ENCODE data around the gene CHAC1.

The CHAC1 gene

DNA sequence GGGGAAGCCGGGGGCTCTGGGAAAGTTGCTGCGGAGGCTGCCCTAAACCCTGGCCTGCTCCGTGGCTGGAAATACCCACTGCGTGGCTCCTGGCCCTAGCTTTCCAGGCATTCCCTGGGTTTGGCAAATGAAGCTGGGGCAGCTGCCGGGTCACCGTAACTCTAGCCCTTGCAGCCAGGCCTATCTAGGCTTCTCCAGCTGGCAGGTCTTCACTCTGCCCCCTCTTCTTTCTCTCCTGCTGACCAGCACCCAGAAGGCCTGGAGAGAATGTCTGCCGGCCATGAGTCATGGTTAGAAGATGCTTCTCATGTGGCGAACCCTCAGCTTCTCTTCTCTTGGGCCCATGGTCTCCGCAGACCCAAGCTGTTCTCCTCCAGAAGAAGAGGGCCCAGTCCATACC is 29.7 kb upstream of the CHAC1 start:
- no peak for DNase-seq (ENCODE audit: low spot score)

DNA sequence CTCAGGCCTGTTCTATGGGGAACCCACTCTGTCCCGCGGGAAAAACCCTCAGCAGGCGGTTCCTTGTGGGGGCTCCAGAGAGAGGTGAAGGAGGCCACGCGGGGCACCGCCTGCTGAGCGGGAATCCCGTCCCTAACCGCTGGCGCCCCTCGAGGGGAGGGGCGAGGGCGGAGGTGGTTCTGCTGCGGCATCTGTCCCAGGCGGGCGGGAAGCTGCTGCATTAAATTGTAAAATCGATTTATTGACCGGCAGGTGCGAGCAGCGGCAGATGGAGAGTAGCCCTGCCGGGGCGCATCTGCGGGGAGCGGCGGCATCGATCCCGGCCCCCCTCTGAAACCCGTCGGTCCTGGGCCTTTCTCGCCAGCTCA is 27.8 kb upstream of the CHAC1 start:
- no peak for DNase-seq (ENCODE audit: low spot score)

DNA sequence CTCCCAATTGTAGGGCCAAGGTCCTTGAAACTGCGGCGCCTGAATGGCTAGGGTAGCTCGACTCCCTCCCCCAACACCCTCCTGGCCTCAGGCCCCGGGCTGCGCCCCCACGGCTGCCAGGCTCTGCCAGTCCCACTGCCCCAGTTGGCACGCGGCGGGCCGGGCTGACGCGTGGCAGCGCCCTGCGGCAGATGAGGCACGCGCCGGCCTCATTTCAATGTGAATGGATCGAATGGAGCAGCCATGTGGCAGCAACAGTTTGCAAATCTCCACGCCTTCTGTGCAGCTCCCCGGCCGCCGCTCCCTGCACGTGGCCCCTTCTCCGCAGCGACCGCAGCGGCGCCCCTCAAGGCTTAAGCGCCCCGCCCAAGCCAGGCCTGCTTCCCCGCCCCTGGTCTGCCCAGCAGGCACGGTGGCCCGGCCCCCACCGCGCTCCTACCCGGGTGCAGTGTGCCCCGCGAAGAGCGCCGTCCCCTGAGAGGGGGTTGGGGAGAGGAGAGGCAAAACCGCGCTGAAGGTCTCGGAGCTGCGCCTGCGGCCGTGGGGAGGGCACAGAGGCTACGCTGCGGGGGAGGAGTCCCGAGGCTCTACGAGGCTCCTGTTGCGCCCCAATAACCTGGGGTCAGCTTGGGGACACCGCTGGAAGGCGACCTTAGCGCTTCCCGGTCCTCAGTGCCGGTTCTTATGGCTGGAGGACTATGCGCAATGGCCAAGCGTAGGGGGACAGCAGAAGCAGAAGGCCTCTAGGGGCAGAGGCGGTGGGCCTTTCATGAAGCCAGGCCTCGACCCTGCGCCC is 27.2 kb upstream of the CHAC1 start:
- DNase-seq (ENCODE audit: low spot score), result no peak

DNA sequence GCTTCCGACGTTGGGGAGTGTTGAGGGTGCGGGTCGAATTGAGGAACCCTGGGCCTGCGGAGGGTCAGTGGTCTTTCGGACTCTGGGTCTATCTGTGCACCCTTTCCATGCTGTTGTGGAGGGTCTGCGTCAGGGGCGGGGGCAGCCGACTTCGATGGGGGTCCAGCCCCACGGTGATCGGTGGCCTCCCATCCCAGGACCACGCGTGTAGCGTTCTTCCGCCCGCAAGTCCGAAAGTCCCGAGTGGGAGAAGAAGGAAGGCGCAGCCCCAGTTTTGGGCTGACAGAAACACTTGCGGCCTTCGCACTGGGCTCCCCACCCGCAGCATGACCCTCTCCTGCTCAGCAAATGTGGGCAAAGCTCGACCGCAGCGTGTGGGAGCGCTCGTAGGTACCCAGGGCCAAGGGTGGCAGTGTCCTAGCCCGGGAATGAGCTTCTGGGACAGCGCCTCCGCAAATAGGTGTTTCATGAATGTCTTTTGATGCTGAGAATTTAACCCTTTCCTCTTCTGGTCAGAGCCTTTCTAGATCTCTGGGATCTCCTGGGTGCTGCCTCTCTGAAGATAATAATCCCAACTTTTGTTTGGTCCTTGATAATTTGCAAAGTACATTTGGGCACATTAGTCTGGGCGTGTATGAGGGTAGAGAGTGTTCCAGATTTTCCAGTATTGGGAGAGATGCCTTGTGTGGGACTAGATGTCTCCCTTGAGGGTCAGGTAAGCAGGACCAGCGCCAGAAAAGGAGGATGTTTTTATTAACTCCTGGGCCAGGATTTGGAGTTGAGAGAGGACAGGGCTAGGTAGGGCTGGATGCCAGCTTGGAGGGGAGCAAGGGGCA is 26.4 kb upstream of the CHAC1 start:
- no peak for DNase-seq (ENCODE audit: low spot score)

DNA sequence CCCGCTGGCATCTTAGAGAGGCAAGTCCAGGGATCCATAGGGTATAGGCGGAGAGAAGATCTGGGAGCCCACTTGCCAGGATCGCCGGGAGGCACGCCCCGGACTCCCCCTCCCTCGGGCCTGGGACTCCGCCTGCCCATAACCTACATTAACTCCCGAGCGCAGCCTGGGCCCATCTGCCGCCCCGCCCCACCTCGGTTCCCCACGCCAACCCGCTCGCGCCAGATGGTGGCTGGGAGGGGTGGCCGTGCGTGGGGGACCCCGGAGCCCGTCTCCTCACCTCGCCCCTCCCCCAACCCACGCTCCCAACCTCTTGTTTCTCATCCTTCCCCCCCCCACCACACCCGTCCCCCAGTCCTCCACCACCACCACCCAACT is 25.8 kb upstream of the CHAC1 start:
- no peak for DNase-seq (ENCODE audit: low spot score)

DNA sequence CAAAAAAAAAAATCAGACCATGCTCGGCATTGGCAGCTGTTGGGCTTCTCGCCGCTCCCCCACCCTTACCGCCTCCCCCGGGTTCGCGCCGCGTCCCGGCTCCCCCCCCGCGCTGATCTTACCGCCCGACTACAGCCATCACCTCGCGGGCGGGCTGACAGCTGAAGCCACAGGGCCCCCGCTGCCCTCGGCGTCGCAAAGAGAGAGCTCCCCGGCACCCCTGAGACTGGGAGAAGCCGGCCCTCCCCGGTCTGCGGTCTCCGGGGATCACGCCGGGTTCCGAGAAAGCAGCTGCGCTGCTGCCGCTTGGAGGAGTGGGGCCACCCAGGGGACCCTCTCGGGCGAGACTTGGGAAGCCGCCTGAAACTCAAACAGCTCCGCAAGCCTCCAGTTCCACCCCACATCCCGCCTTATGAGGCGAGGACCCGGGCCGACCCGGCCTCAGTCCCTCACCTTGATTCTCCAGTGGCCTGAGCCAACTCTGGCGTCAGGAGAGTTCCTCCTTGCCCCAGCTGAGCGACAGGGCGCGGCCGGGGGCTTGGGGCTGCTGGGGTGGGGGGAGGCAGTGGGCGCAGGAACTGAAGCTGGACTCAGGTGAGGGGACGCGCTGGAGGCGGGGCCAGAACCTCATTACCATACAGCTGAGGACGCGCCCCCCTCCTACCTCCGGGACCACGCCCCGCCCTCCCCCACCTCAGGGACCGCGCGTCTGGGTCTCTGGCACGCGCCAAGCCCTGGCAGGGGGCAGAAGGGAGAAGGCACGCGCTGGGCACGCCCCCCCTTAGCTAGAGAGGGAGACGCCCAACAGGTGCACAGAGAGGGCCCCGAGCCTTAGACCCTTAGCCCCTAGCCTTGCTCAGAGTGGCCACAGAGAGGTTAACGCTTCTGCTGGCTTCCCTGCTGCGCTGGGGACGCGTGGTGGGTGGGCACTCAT is 25.1 kb upstream of the CHAC1 start:
- no peak for DNase-seq (ENCODE audit: low spot score)

DNA sequence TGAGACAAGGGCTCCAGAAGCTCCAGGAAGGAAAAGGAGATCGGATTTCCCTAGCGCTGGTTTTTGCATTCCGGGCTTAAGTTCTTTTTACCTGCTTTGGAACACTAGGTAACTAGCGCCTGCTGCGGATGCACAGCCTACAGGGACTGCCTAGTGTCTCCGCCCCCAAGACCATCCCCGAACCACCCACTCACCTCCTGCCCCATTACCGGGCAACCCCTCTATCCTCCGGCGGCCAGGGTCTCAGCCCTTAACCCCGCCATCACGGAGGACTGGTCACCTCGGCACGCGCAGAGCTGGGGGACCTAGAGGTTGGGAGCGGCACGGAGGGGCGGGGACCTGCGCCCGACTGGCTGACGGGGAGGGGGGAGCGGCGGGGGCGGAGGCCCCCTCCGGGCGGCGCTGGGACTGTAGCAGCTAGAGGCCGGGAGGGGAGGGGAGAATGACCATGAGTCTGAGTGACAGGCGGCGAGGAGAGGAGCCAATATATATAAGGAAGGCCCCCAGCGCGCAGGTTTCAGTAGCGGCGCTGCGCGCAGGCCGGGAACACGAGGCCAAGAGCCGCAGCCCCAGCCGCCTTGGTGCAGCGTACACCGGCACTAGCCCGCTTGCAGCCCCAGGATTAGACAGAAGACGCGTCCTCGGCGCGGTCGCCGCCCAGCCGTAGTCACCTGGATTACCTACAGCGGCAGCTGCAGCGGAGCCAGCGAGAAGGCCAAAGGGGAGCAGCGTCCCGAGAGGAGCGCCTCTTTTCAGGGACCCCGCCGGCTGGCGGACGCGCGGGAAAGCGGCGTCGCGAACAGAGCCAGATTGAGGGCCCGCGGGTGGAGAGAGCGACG is 24.2 kb upstream of the CHAC1 start, which contains the start of gene DLL4:
Gene DLL4 (plus strand): TSS at position 520 of the 839 bp plus-strand sequence. CDS start 329 bp downstream, outside the sequence.
- DNase-seq (ENCODE audit: low spot score), result no peak

DNA sequence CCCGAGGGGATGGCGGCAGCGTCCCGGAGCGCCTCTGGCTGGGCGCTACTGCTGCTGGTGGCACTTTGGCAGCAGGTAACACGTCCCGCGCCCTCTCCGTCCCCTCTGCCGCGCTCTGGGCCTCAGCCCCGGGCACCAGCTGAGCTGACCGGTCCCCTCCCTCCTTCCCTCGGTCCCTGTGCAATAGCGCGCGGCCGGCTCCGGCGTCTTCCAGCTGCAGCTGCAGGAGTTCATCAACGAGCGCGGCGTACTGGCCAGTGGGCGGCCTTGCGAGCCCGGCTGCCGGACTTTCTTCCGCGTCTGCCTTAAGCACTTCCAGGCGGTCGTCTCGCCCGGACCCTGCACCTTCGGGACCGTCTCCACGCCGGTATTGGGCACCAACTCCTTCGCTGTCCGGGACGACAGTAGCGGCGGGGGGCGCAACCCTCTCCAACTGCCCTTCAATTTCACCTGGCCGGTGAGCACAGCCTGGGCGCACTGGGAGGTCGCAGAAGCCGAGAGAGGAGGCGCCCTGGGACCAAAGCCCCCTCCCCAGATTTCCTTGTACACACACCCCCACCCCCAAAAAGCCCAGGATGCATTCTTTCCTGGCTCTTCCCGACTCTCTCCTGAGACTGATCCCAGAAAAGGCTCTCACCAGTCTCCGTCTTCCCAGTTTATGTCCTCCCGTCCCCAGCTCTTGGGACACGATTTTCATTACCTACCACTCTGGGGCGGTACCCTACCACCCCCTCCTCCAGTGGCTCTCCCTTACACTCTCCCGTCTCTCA is 23.4 kb upstream of the CHAC1 start:
- DNase-seq (ENCODE audit: low spot score), result no peak

DNA sequence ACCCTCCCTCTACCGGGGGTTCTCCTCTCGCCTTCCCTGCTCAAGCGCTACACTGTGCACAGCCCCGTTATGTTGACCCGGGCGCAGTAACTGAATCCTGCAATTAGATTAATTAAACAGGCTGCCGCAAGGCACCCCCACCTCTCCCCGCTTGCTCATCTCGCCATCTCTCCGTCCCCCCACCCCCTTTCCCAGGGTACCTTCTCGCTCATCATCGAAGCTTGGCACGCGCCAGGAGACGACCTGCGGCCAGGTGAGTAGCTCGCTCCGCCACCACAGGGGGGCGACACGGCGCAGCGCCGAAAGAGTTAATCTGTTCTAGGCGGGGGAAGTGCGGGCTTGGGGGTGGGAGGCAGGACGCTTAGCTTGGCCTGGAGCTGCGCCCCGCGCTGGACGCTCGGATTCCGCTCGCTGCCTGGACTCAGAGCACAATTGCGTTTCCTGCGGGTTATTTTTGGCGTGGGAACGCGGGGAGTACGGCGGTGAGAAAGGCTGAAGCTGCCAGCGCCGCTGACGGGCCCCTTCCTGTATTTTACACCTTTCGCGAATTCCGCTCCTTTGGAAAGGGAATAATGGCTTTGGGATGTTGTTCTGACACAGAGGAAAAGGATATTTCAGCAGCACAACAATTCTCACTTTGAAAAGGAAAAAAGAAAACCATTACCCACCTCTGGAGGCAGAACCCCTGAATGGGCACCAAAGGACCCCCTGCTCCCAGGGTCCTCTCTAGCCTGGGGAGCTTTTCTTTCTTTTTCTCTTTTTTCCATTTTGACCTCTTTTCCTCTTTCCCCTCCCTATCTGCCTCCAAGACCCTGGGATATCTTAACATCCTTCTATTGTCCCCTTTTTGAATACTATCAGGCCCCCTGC is 22.6 kb upstream of the CHAC1 start:
- DNase-seq (ENCODE audit: low spot score), result no peak

DNA sequence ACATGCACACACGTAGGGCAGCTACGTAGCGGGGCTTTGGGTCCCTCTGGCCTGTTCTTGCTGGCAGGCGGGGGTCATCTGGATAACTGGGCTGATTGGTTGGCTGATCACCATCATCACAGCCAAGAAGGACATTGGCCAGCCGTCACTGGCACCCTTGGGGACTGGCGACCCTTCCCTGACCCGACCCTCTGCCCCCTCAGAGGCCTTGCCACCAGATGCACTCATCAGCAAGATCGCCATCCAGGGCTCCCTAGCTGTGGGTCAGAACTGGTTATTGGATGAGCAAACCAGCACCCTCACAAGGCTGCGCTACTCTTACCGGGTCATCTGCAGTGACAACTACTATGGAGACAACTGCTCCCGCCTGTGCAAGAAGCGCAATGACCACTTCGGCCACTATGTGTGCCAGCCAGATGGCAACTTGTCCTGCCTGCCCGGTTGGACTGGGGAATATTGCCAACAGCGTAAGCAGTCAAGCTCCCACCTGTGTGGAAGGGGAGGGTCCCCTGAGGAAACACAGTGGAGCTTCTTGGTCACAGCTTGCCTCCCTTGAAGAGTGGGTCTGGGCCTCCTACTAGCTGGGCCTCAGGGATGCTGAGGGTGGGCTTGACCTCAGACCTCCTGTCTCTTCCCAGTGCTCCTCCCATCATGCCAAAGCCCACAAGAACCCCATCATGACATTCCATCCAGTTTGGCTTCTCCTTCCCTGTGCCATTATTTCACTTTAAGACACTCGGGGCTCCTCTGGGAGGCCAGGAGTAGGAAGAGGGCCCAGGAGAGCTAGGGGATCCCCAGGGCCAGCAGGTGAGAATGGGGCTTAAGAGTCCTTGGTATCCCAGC is 21.8 kb upstream of the CHAC1 start:
- no peak for DNase-seq (ENCODE audit: low spot score)

DNA sequence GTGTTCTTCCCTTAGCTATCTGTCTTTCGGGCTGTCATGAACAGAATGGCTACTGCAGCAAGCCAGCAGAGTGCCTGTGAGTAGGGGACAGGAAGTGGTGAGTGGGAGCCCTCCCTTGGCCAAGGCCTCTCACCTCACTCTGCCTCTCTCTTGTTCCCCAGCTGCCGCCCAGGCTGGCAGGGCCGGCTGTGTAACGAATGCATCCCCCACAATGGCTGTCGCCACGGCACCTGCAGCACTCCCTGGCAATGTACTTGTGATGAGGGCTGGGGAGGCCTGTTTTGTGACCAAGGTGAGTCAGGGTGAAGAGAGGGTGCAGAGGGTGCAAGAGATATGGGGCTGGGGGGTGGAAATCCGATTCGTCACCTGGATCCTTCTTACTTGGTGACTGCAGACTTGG is 21.1 kb upstream of the CHAC1 start:
- DNase-seq (ENCODE audit: low spot score), result no peak

DNA sequence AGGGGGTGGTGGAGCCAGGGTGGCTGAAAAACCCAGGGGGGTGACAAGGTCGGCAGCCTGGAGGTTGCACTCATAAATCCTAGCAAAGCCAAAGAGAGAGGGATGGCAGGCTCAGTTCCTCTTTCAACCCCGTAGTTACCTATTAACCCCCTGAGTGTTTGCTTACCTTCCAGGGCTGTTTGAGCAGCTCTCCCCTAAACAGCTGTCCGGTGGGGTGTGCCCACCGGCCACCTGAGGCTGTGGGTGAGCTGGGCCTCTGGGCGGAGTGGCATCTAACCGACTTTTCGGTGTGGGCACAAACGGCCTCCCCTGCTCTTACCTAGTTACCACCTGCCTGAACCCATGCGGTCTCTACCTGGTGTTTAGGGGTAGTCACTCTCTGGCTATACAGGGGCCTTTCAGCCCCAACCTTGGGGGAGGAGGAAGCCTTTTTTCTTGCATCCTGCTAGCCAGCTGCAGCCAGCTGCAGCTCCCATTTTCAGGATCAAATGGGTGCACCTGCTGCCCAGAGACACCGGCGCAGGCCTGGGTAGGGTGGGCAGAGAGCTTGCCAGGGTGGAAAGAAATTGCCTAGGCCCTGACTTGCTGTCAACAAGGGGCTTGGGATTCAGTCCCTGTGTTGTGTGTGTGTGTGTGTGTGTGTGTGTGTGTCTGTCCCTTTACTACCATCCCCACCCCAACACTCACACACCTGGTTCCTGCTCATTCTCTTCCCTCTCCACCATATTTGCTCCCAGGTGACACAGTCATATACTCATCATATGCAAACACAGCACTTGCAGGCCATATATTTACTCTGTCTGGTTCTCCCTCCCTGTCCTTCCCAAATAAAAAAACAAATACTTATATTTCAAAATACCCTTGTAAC is 20.4 kb upstream of the CHAC1 start:
- DNase-seq (ENCODE audit: low spot score), result no peak

DNA sequence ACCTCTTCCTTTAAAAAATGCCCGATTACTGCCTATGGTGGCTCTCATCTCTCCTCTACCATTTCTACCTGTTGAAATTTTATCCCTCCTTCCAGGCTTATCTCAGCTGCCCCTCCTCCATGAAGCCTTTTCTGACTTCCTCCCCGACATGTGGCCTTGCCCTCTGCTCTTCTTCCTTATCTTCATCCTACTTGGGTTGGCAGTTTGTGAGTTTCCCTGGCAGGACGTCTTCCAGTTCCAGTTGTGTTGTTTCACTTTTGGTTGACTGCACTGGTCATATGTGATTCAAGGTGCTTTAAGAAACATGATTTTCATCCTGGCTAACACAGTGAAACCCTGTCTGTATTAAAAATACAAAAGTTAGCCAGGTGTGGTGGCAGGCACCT is 19.8 kb upstream of the CHAC1 start:
- no peak for DNase-seq (ENCODE audit: low spot score)

DNA sequence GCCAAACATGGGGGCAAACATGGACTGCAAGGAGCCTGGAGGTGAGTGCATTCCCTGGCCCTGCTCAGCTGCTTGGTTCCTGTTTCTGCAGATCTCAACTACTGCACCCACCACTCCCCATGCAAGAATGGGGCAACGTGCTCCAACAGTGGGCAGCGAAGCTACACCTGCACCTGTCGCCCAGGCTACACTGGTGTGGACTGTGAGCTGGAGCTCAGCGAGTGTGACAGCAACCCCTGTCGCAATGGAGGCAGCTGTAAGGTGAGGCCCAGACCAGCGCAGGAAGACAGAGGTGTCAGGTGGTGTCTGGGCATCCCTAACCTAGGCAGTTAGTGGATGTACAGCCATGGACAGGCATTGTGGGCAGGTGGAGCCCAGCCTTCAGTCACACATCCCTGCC is 18.8 kb upstream of the CHAC1 start:
- no peak for DNase-seq (ENCODE audit: low spot score)

DNA sequence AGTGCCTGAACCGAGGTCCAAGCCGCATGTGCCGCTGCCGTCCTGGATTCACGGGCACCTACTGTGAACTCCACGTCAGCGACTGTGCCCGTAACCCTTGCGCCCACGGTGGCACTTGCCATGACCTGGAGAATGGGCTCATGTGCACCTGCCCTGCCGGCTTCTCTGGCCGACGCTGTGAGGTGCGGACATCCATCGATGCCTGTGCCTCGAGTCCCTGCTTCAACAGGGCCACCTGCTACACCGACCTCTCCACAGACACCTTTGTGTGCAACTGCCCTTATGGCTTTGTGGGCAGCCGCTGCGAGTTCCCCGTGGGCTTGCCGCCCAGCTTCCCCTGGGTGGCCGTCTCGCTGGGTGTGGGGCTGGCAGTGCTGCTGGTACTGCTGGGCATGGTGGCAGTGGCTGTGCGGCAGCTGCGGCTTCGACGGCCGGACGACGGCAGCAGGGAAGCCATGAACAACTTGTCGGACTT is 17.0 kb upstream of the CHAC1 start:
- DNase-seq (ENCODE audit: low spot score), result no peak

DNA sequence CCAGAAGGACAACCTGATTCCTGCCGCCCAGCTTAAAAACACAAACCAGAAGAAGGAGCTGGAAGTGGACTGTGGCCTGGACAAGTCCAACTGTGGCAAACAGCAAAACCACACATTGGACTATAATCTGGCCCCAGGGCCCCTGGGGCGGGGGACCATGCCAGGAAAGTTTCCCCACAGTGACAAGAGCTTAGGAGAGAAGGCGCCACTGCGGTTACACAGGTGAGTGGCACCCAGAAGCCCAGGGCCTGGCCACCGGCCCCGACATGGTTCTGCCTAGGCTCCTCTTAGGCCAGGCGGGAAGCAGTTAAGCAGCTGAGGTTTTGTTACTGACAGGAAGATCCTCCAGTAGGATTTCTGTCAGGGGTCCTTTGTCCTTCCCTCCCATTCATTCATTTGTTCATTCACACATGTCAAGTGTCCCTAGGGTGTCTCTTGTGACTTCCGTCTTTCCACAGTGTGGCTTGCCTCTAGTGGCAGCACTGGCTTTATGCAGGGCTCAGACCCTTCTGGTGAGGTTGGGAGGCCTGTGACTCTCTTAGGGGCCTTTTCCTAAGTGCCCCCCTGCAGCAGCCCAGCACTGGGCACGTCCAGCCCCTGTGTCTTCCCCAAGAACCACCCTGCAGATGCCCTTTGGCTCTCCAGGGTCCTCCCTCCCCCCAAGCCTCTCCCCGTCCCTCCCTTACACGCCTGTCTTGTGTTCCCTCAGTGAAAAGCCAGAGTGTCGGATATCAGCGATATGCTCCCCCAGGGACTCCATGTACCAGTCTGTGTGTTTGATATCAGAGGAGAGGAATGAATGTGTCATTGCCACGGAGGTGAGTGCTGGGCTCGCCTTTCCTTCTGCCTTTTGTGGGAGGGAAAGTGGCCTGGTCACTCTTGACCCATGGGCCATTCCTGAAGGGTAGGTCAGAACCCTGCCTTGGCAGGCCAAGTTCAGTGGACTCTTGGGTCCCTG is 16.3 kb upstream of the CHAC1 start:
- no peak for DNase-seq (ENCODE audit: low spot score)

Measured in CD4-positive, alpha-beta T cell treated with Interleukin-6 at 100 ng/mL for 8 hours (primary cell).